HG03175 (cell line): ENCODE measurements around the gene MYCBPAP.

Experiments used
- ATAC-seq: cut with Tn5 transposase; IDR thresholded peaks from one replicate; pipeline ENCODE4 v1.9.1; 2021; ENCODE audit warnings: mild to moderate bottlenecking, moderate library complexity; ENCODE audit not compliant: unreplicated experiment

Gene MYCBPAP

DNA sequence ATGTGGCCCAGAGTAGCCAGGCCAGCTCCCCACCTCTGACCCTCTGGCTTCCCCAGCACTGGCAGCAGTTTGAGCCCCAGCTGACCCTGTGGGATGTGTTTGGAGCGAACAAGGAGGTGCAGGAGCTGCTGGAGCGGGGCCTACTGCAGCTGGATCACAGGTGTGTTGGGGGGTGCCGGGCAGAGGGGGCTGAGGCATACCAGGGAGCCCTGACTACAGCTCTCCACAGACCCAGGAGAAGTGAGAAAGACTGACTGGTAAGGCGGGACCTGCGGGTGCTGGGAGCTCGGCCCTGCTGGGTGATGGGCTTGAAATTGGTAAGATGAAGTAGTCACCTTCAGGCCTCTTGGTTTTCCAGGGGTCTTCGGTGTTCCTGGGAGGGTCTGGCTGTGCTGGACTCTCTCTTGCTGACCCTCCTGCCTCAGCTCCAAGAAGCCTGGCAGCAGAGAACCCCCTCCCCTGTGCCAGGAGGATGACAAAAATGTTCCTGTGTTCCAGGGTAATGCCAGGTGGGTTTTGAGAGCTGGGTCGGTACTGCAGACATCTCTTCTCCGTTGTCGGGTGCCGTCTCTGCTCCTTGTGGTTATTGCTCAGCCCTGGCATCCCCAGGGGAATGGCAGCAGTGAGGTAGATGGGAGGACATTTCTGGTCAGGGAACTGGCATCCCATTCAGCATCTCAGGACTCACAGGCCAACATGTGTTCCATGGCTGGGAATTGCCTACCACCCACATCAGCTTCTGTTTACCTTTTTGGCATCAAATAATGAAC lies 23.7 kb upstream of the MYCBPAP start:
- no peak for ATAC-seq

- no peak for ATAC-seq
Observed at GRCh38 chr17:50487213-50488096, 20.8 kb upstream of the MYCBPAP start.

DNA sequence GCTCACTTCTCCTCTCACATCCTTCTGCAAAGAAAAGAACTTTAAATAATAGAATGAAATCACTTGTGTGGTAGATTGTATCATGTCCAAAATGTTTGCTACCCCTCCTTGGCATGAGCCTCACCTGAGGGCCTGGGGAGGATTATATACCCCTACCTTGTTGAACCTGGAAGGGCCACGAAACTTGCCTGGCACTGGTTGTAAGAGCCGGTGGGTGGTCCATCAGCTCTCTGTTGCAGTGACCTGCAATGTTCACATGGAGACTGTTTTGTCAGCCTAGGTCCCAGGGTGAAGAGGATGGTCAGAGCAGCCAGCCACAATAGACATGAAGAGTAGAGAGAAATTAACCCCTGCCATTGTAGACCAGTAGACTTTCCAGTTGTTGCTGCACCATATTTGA lies 19.4 kb upstream of the MYCBPAP start:
- ATAC-seq = no peak

DNA sequence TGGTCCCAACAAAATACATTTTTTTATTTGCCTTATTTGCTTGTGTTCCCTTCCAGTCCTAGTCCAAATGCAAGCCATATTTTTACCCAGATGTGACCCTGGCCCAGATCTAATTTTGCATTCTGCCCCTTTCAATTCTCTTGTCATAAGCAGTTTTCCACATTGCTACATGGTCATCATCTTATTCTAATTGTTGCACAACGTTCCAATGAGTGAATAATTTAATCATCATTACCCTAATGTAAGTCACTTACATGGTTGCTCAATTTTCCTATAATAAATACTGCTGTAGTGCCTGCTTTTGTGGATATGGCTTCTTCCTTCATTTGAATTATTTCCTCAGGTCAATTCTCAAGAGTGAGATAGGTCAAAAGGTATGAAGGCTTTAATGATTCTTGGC lies 16.7 kb upstream of the MYCBPAP start:
- ATAC-seq = no peak

DNA sequence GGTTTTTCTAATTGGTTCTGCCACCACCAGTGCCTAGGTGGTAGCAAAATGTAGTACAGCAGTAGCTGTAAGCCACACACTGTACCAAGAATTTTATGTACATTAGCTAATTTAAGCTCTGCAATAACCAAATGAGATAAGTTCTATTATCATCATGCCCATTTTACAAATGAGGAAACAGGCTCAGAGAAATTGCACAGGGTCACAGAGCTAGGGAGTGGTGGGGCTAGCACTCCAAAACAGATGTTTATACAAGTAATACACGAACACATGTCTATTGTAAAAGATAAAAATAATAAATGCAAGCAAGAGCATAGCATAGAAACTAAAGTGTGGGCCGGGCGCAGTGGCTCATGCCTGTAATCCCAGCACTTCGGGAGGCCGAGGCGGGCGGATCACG lies 16.0 kb upstream of the MYCBPAP start:
- ATAC-seq = no peak

DNA sequence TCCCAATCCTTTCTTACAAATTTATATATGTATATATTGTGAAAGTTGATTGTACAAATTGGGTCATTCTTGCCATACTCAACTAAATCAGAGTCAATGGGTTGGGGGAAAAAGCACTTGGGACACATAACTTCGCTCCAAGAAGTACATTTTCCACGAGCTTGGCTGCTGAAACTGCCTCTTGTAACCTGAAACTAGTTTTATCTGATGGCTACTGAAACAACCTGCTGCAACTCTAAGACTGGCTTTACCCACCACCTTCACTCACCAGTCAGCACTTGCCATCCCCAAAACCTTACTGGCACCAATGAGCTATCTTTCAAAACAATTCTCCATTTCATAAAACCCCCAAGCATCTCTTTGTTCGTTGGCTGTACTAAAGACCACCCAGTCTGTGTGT lies 14.5 kb upstream of the MYCBPAP start:
- ATAC-seq = no peak

GRCh38 chr17:50495217-50495823 lies 12.9 kb upstream of the MYCBPAP start:
- ATAC-seq = no peak

- ATAC-seq = no peak
Observed at GRCh38 chr17:50495918-50496317, 12.3 kb upstream of the MYCBPAP start.

GRCh38 chr17:50498021-50498874 lies 10.0 kb upstream of the MYCBPAP start:
- ATAC-seq = no peak

DNA sequence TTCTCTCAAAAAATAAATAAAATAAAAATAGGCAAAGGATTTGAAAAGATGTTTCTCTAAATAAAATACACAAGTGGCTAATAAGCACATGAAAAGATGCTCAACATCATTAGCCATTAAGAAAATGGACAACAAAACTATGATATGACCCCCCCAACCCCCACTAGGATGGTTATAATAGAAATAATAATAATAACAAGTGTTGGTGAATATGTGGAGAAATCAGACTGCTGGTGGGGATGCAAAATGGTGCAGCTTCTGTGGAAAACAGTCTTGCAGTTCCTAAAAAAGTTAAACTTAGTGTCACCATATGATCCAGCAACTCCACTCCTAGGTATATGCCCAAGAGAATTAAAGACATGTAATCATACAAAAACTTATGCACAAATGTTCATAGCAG lies 9.0 kb upstream of the MYCBPAP start:
- no peak for ATAC-seq

DNA sequence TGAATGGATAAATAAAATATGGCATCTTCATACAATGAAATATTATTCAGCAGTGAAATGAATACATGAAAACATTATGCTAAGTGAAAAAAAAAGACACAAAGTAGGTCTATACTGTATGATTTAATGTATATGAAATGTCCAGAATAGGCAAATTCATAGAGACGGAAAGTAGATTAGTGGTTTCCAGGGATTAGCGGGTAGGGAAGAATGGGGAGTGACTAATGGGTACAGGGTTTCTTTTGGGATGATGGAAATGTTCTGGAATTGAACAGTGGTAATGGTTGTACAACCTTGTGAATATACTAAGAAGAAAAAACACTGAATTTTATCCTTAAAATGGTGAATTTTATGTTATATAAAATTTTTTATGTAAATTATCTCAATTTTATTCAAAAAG lies 8.5 kb upstream of the MYCBPAP start:
- ATAC-seq = no peak

DNA sequence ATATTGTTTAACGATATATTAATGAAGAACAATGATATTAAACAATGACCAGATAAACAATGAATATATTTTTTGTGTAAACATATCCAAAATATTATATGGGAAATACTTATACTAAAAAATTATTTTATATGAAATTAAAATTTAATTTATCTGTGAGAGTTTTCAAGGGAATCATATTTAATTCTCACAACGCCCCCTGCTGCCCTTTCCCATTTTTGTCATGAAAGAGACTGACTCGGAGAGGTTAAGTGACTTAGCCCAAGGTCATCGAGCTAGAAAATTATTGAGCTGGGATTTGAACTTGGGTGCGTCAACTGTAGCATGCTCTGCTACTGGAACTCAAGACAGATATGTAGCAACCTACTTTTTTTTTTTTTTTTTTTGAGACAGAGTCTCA lies 7.2 kb upstream of the MYCBPAP start:
- ATAC-seq = no peak

GRCh38 chr17:50502301-50502990 lies 5.8 kb upstream of the MYCBPAP start:
- ATAC-seq = no peak

DNA sequence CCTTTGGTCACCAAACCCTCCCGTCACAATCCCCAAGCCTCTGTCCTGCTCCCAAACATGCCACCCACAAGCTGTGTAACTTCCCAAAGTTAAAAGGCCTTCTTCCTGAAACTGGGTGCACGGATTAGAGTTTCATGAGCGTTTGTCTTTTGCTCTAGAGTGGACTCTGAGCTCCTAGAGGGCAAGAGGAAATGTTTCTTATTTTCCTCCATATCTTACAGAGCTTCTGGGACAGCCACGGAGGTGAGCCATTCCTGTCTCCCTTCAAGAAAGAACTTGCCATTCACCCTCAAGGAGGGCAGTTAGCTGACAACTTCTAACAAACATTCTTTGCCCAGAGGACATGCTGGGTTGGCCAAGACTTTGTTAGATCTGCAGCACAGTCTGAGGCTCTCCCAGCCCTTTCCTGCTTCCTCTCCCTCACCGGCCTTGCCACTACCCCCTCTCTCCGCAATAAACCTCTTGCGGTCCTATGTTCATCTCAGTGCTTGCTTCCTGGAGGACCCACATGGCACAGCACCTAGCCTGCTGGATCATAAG lies 2.6 kb upstream of the MYCBPAP start:
- no peak for ATAC-seq

DNA sequence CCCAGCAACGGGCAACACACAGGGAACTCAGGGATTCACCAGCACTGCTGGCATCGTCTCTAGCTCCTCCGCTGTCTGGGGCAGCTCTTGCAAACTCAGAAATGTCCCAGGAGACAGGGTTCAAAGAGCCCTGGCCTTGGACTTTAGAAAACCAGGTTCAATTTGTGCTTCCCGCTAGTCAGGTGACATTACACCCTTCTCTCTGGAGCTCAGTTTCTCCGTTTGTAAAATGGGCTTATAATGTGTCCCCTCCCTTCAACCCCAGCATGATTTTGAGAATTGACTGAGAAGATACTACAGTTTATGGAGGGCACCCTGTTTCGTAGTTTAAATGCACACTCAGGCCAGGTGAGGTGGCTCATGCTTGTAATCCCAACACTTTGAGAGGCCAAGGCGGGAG lies 1.9 kb upstream of the MYCBPAP start:
- no peak for ATAC-seq

DNA sequence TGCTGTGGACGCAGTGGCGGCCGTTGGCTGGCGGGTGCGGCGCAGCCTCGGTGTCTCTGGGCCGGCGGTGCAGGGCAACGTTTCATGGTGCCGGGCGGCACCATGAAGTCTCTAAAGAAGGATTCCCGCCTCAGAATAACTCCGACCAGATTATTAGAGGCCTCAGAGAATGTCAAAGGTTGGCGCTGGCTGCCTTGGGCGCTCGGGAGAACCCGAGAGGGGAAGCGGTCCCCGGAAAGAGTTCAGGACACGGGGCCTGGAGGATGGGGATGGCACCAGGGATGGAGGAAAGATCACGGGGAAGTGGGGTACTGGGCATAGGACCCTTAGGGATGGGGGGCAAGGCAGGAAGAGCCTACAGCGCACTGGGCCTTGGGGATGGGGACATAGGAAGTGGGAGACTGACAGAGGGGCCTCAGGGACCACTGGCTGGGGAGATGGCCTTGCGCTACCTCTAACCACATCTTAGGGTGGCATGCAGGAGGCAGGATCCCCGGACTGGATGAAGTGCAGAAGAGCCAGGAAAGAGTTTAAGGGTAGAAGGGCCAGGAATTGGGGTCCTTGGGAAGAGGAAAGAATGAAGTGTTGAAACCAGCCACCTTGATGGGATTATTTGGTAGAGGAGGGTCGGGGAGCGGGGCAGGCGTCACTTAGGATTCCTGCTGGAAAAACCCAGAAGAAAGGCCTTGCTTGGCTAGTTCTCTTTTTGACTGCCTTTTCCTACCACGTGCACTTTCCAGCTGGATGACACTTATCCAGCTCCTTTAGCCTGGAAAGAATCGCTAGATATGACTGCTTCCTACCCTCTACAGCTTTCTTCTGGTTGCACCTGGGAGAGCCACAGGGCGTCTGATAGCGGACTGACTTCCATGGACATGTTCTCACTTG lies 578 bp downstream of the MYCBPAP start:
- no peak for ATAC-seq

DNA sequence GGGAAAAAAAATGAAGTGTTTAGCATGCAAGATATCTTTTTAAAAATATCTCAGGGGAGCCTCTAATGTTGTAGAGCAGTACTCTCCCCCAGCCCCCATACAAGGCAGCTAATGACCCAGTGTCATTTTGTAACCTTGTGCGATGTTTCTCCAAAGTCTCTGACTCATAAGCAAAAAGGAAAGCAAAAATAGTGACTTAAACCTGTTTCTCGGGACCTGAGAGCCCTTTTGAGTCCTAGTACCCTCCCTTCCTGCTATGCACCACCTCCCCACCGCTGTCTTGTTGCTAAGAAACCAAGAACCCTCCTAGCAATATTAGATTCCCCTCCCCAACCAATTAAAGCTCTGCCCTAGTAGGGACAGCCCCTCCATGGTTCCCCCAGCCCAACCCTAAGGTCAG lies 2.8 kb downstream of the MYCBPAP start:
- ATAC-seq = peak; percentile 89

DNA sequence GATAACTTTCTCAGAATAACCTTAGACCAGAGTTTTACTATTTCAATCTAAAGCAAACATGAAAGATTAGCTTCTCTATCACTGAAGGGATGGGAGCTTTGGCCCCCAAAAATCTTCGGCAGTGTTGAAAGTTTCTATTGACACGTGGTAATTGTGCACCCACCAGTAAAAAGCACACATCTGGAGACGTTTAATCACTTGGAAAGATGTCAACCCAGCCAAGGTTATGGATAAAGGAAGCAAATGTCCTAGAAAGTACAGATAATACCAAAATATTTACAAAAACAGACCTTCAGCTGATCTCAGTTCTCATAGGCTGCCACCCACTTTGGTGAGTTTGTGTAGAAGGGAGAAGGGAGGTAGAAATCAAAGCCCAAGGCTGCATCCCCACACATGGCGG lies 5.3 kb downstream of the MYCBPAP start:
- no peak for ATAC-seq

DNA sequence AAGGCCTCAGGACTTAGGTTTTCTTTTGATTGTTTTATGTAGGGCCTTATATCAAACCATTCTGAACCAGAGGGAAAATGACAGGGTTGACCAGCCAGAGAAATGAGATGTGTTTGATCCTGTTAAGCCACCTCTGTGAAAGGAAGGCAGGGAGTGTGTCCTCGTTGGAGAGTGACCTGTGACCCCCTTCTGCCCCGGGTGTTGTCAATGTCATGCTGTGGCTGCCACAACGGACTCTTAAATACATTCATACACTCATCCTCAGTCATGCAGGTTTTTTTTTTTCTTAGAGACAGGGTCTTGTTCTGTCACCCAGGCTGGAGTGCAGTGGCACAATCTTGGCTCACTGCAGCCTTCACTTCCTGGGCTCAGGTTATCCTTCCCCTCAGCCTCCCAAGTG lies 6.1 kb downstream of the MYCBPAP start:
- no peak for ATAC-seq
